H9 (cell line): ENCODE results near the gene RAB11B. TPM values are rescaled to one million over a fixed set of nuclear protein-coding genes. Genes with fewer than 3 reads are reported as not detected.
A peak's percentile ranks its signal among the peaks of the same experiment; 100 is the strongest.

Experiments used
- DNase-seq: peaks from one replicate; pipeline ENCODE4 v3.0.0-alpha.2; 2017
- H2AFZ ChIP-seq: one replicate; pipeline ENCODE4 v1.6.1; 2013; ENCODE audit warnings: mild to moderate bottlenecking, low read length, control low read depth, moderate library complexity
- H2AK5ac ChIP-seq: 2 replicates; pipeline ENCODE4 v1.6.1; 2013; ENCODE audit warnings: low read length, control low read depth, mixed read lengths; ENCODE audit not compliant: insufficient read length
- H2BK120ac ChIP-seq: one replicate; pipeline ENCODE4 v1.6.1; 2013; ENCODE audit warnings: low read depth, mild to moderate bottlenecking, low read length, control low read depth, inconsistent platforms; ENCODE audit not compliant: poor library complexity, severe bottlenecking
- H2BK12ac ChIP-seq: 2 replicates; pipeline ENCODE4 v1.6.1; 2013; ENCODE audit warnings: low read length, control low read depth, mixed read lengths, low read depth; ENCODE audit not compliant: insufficient read length
- H2BK15ac ChIP-seq: 2 replicates; pipeline ENCODE4 v1.6.1; 2013; ENCODE audit warnings: low read depth, low read length, control low read depth
- H2BK20ac ChIP-seq: one replicate; pipeline ENCODE4 v1.6.1; 2013; ENCODE audit warnings: low read depth, mild to moderate bottlenecking, low read length, control low read depth, inconsistent platforms; ENCODE audit not compliant: poor library complexity, severe bottlenecking
- H2BK5ac ChIP-seq: 2 replicates; pipeline ENCODE4 v1.6.1; 2013; ENCODE audit warnings: low read length, control low read depth, mixed read lengths; ENCODE audit not compliant: insufficient read length
- H3K14ac ChIP-seq: 2 replicates; pipeline ENCODE4 v1.6.1; 2013; ENCODE audit warnings: low read length, control low read depth; ENCODE audit not compliant: insufficient read depth
- H3K18ac ChIP-seq: 2 replicates; pipeline ENCODE4 v1.6.1; 2013; ENCODE audit warnings: low read depth, mild to moderate bottlenecking, mixed read lengths, low read length, control low read depth; ENCODE audit not compliant: insufficient read length
- H3K23ac ChIP-seq: 2 replicates; pipeline ENCODE4 v1.6.1; 2013; ENCODE audit warnings: low read length, control low read depth, mixed read lengths, low read depth; ENCODE audit not compliant: insufficient read length
- H3K23me2 ChIP-seq: 2 replicates; pipeline ENCODE4 v1.6.1; 2013; ENCODE audit warnings: low read depth, mild to moderate bottlenecking, mixed read lengths, low read length, control low read depth; ENCODE audit not compliant: insufficient read length, poor library complexity, severe bottlenecking
- H3K27ac ChIP-seq: 2 replicates; pipeline ENCODE4 v1.5.1; 2013; ENCODE audit warnings: low read length, control low read depth, mixed read lengths, low read depth; ENCODE audit not compliant: insufficient read length
- H3K27me3 ChIP-seq: 2 replicates; pipeline ENCODE4 v1.6.1; 2013; ENCODE audit warnings: low read length, control low read depth, inconsistent platforms; ENCODE audit not compliant: insufficient read depth
- H3K4ac ChIP-seq: 2 replicates; pipeline ENCODE4 v1.6.1; 2013; ENCODE audit warnings: low read depth, mild to moderate bottlenecking, control low read depth, inconsistent platforms, low read length, moderate library complexity
- H3K4me1 ChIP-seq: 2 replicates; pipeline ENCODE4 v1.6.1; 2013; ENCODE audit warnings: low read length, control low read depth, inconsistent platforms; ENCODE audit not compliant: insufficient read depth
- H3K4me2 ChIP-seq: 2 replicates; pipeline ENCODE4 v1.6.1; 2013; ENCODE audit warnings: low read length, control low read depth, mixed read lengths; ENCODE audit not compliant: insufficient read length, insufficient read depth
- H3K56ac ChIP-seq: 2 replicates; pipeline ENCODE4 v1.6.1; 2013; ENCODE audit warnings: low read depth, mild to moderate bottlenecking, mixed read lengths, low read length, control low read depth; ENCODE audit not compliant: insufficient read length
- H3K79me1 ChIP-seq: 2 replicates; pipeline ENCODE4 v1.6.1; 2013; ENCODE audit warnings: low read depth, mild to moderate bottlenecking, moderate library complexity, low read length, control low read depth, inconsistent platforms; ENCODE audit not compliant: insufficient read depth, poor library complexity, severe bottlenecking
- H3K79me2 ChIP-seq: 2 replicates; pipeline ENCODE4 v1.6.1; 2013; ENCODE audit warnings: low read length, control low read depth, inconsistent platforms; ENCODE audit not compliant: insufficient read depth
- H3K9ac ChIP-seq: 2 replicates; pipeline ENCODE4 v1.6.1; 2013; ENCODE audit warnings: low read length, control low read depth, mixed read lengths; ENCODE audit not compliant: insufficient read length; ENCODE audit errors: extremely low read depth
- H3K9me3 ChIP-seq: one replicate; pipeline ENCODE4 v1.6.1; 2013; ENCODE audit warnings: low read depth, low read length, inconsistent platforms; ENCODE audit not compliant: control insufficient read depth
- H3T11ph ChIP-seq: one replicate; pipeline ENCODE4 v1.6.1; 2013; ENCODE audit warnings: mild to moderate bottlenecking, low read length, control low read depth, inconsistent platforms
- H4K20me1 ChIP-seq: one replicate; pipeline ENCODE4 v1.6.1; 2013; ENCODE audit not compliant: control insufficient read depth, insufficient read length, insufficient read depth
- H4K5ac ChIP-seq: 2 replicates; pipeline ENCODE4 v1.6.1; 2013; ENCODE audit warnings: low read depth, mild to moderate bottlenecking, mixed read lengths, low read length, control low read depth; ENCODE audit not compliant: insufficient read length
- H4K8ac ChIP-seq: replicated peaks from 2 replicates; pipeline ENCODE4 v1.6.1; 2013; ENCODE audit warnings: low read length, control low read depth, mixed read lengths, low read depth; ENCODE audit not compliant: insufficient read length
- H4K91ac ChIP-seq: 2 replicates; pipeline ENCODE4 v1.6.1; 2013; ENCODE audit warnings: low read depth, mild to moderate bottlenecking, moderate library complexity, mixed read lengths, low read length, control low read depth; ENCODE audit not compliant: insufficient read length
- H3K27ac Mint-ChIP-seq, 3 experiments: 2 replicates in 2 of 3; 3 replicates in 1 of 3; pipeline ENCODE4 v1.8.0; 2020 to 2021; ENCODE audit warnings: mixed read lengths in 3 of 3, mild to moderate bottlenecking in 1 of 3, moderate library complexity in 1 of 3
- H3K27me3 Mint-ChIP-seq: 2 replicates; pipeline ENCODE4 v1.8.0; 2021; ENCODE audit warnings: low read depth, mild to moderate bottlenecking, moderate library complexity, mixed read lengths
- H3K36me3 Mint-ChIP-seq, 3 experiments: 2 replicates in 2 of 3; 3 replicates in 1 of 3; pipeline ENCODE4 v1.8.0; 2020 to 2021; ENCODE audit warnings: low read depth in 3 of 3, mixed read lengths in 3 of 3; ENCODE audit not compliant: insufficient read depth in 1 of 3
- H3K4me1 Mint-ChIP-seq, 2 experiments: 2 replicates each; pipeline ENCODE4 v1.8.0; 2020; ENCODE audit warnings: mixed read lengths in 2 of 2
- H3K4me3 Mint-ChIP-seq, 2 experiments: 2 replicates in 1 of 2; 3 replicates in 1 of 2; pipeline ENCODE4 v1.8.0; 2020 to 2021; ENCODE audit warnings: mild to moderate bottlenecking in 2 of 2, mixed read lengths in 2 of 2, moderate library complexity in 1 of 2
- H3K9me3 Mint-ChIP-seq, 2 experiments: 2 replicates in 1 of 2; 3 replicates in 1 of 2; pipeline ENCODE4 v1.8.0; 2020; ENCODE audit warnings: mild to moderate bottlenecking in 2 of 2, mixed read lengths in 2 of 2, moderate library complexity in 1 of 2
- WGBS: extraction: QIAGEN DNeasy Blood & Tissue Kit; methylation state at CpG from one replicate; pipeline ENCODE4 v1.1.7; 2013; ENCODE audit warnings: missing lambda C conversion rate, low lambda C conversion rate, mixed read lengths; ENCODE audit not compliant: insufficient read length; ENCODE audit errors: extremely low coverage; 5-methylcytosine and 5-hydroxymethylcytosine counted together
- total RNA-seq: library from RNA; stranded (reverse); gene quantifications from 2 replicates; pipeline ENCODE4 v1.2.1, GENCODE V29; 2021
- TF ChIP-seq, protein P1 (sequence below): fragments of 200-600 bp; sonication (generic); conservative IDR thresholded peaks from 3 replicates; pipeline ENCODE4 v1.8.0; 2021; ENCODE audit warnings: antibody characterized with exemption, mild to moderate bottlenecking

The RAB11B gene
- total RNA-seq, 1 experiment from 2014 or later, result 106 TPM

DNA sequence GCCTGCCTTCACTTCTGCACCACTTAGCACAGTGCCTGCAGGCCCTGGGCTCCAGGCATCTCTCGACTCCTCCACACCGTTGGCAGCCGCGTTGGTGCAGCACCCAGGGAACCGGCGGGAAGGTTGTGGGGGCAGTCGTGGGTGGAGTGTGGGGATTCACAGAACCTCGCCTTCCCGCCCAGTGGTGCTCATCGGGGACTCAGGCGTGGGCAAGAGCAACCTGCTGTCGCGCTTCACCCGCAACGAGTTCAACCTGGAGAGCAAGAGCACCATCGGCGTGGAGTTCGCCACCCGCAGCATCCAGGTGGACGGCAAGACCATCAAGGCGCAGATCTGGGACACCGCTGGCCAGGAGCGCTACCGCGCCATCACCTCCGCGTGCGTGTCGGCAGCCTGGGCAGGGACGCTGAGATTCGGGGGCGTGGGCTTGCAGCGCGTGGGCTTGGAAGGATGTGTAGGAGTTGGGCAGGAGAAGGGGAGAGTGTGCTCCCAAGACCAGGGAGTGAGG, 9.6 kb downstream of the RAB11B start:
- H3K14ac ChIP-seq, result no peak overlapping the region
- DNase-seq, result no peak
- no peak overlapping the region for H3K9ac ChIP-seq
- H4K20me1 ChIP-seq, result no peaks in the 10 kb centered on the region
- H3K4me2 ChIP-seq, result no peak overlapping the region
- H2BK120ac ChIP-seq, result no peak overlapping the region
- no peaks in the 10 kb centered on the region for H3K27me3 ChIP-seq
- no peak overlapping the region for H3T11ph ChIP-seq
- no peak overlapping the region for H3K27ac ChIP-seq
- Mint-ChIP-seq H3K4me1 (peaks cover 6 to 8% of the 10 kb centered on the region in 2 experiments), H3K27ac (peak overlapping the region in 1 of 3 experiments; percentile 10; a peak in 1 of 7 replicates), H3K4me3 (no peak overlapping the region), H3K36me3 (peaks cover 19 to 39% (median 31%) of the 10 kb centered on the region in 3 experiments; a peak in 6 of 7 replicates), H3K27me3 (no peaks in the 10 kb centered on the region; the same call in 1 of the 2 replicates), H3K9me3 (no peaks in the 10 kb centered on the region; a peak in 1 of 5 replicates)
- peaks cover 3% of the 10 kb centered on the region; the same call in 1 of the 2 replicates for H3K79me2 ChIP-seq
- WGBS, result no CpG with 5 or more reads among the region's 34 CpGs
- H3K56ac ChIP-seq, result peak overlapping the region; percentile 19
- H3K23ac ChIP-seq, result no peak overlapping the region
- H3K18ac ChIP-seq, result no peak overlapping the region
- no peak overlapping the region for H2AK5ac ChIP-seq
- no peaks in the 10 kb centered on the region for H3K9me3 ChIP-seq
- no peaks in the 10 kb centered on the region for H3K4me1 ChIP-seq
- no peak overlapping the region for H3K4ac ChIP-seq
- H3K23me2 ChIP-seq, result no peaks in the 10 kb centered on the region
- no peak overlapping the region for H2AFZ ChIP-seq
- no peak overlapping the region for H2BK15ac ChIP-seq
- H2BK12ac ChIP-seq, result no peak overlapping the region
- peaks cover 6% of the 10 kb centered on the region for H3K79me1 ChIP-seq
- H2BK20ac ChIP-seq, result no peak overlapping the region
- no peak overlapping the region for H4K8ac ChIP-seq
- TF ChIP-seq, protein P1, sequence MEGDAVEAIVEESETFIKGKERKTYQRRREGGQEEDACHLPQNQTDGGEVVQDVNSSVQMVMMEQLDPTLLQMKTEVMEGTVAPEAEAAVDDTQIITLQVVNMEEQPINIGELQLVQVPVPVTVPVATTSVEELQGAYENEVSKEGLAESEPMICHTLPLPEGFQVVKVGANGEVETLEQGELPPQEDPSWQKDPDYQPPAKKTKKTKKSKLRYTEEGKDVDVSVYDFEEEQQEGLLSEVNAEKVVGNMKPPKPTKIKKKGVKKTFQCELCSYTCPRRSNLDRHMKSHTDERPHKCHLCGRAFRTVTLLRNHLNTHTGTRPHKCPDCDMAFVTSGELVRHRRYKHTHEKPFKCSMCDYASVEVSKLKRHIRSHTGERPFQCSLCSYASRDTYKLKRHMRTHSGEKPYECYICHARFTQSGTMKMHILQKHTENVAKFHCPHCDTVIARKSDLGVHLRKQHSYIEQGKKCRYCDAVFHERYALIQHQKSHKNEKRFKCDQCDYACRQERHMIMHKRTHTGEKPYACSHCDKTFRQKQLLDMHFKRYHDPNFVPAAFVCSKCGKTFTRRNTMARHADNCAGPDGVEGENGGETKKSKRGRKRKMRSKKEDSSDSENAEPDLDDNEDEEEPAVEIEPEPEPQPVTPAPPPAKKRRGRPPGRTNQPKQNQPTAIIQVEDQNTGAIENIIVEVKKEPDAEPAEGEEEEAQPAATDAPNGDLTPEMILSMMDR, result no peak
- peak overlapping the region; percentile 30 for H2BK5ac ChIP-seq
- H4K5ac ChIP-seq, result no peak overlapping the region
- no peak overlapping the region for H4K91ac ChIP-seq
